Karpas-422 (cell line): ENCODE data around the gene PRSS2. TPM values are rescaled to one million over a fixed set of nuclear protein-coding genes. Genes with fewer than 3 reads are reported as not detected.
"Not testable (repeated sequence)": the region's sequence is repeated elsewhere in the genome, so short reads cannot be mapped to it uniquely, and the experiment has no call there.

Experiments used
- DNase-seq: peaks from one replicate; pipeline ENCODE4 v3.0.0-alpha.2; 2015
- H2AFZ ChIP-seq: fragments of 200-600 bp; sonication (generic); 2 replicates; pipeline ENCODE4 v1.6.1; 2014; ENCODE audit warnings: antibody characterized with exemption, low read length, mixed read lengths
- H3K27ac ChIP-seq: fragments of 200-600 bp; sonication (generic); 2 replicates; pipeline ENCODE4 v1.5.1; 2014; ENCODE audit warnings: mild to moderate bottlenecking, low read length, moderate library complexity
- H3K27me3 ChIP-seq: fragments of 200-600 bp; sonication (generic); 2 replicates; pipeline ENCODE4 v1.6.1; 2014; ENCODE audit warnings: low read length, mixed read lengths
- H3K36me3 ChIP-seq: fragments of 200-600 bp; sonication (generic); 2 replicates; pipeline ENCODE4 v1.6.1; 2014; ENCODE audit warnings: low read length, mixed read lengths; ENCODE audit not compliant: insufficient read depth
- H3K4me1 ChIP-seq: fragments of 200-600 bp; sonication (generic); 2 replicates; pipeline ENCODE4 v1.6.1; 2014; ENCODE audit warnings: mild to moderate bottlenecking, low read length, mixed read lengths
- H3K4me2 ChIP-seq: fragments of 200-600 bp; sonication (generic); 2 replicates; pipeline ENCODE4 v1.6.1; 2014; ENCODE audit warnings: low read length, low read depth, mild to moderate bottlenecking; ENCODE audit not compliant: poor library complexity, severe bottlenecking
- H3K4me3 ChIP-seq: fragments of 200-600 bp; sonication (generic); 2 replicates; pipeline ENCODE4 v1.5.1; 2014; ENCODE audit warnings: mild to moderate bottlenecking, antibody characterized with exemption, low read length, mixed read lengths
- H3K79me2 ChIP-seq: fragments of 200-600 bp; sonication (generic); 2 replicates; pipeline ENCODE4 v1.6.1; 2014; ENCODE audit warnings: mild to moderate bottlenecking, low read length, mixed read lengths
- H3K9ac ChIP-seq: fragments of 200-600 bp; sonication (generic); 2 replicates; pipeline ENCODE4 v1.6.0; 2014; ENCODE audit warnings: low read length
- H3K9me2 ChIP-seq: fragments of 200-600 bp; sonication (generic), shearing (Covaris generic); replicated peaks from 2 replicates; pipeline ENCODE4 v1.6.0; 2014; ENCODE audit warnings: mild to moderate bottlenecking, low read length, moderate library complexity; ENCODE audit not compliant: insufficient read depth
- H3K9me3 ChIP-seq: fragments of 300-700, 200-600 bp; sonication (generic); 2 replicates; pipeline ENCODE4 v1.6.1; 2014; ENCODE audit warnings: low read length, mixed read lengths
- H4K20me1 ChIP-seq: fragments of 200-600 bp; sonication (generic); 2 replicates; pipeline ENCODE4 v1.6.1; 2014; ENCODE audit warnings: mild to moderate bottlenecking, antibody characterized with exemption, low read length, low read depth; ENCODE audit not compliant: insufficient read depth
- total RNA-seq: library from RNA; depleted of rRNA; stranded (reverse); fragments of >200 nt; shearing (Covaris generic); gene quantifications from 2 replicates; pipeline ENCODE4 v1.2.3, GENCODE V29; 2014; ENCODE audit warnings: low replicate concordance

The PRSS2 gene
- total RNA-seq, 1 experiment from 2014 or later, result not detected

DNA sequence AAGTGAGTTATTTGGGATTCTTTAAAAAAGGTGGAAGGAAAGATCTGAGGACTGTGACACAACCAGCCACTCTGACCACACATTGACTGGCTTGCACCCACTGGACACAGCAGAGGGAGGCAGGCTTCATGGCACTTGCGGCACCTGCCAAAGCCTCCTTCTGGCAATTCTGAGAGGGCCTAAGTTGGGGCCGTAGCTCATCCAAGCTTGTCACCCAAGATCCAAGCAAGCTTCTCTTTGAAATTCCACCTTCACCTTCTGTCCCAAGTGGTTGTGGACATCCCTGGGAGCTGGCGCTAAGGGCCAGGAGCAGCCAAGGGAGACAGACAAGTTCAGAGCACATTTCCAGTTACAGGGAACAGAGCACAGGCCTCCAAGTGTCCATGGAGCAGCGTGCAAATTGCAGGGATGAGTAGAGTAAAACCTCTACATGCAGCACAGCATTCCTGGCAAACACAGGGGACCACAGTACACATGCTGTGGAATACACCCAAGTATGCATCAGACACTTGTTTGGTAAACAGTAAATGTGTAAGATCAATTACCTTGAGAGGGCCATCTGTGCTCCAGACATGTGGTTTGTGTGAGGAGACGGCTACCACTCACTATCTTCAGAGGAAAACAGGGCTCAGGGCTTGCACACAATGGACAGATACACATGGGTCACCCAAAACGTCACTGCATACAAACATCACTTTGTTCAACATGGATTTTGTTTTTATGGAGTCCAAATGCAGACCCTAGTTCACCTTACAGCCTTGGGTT is 4.8 kb downstream of the PRSS2 start:
- H4K20me1 ChIP-seq, H3K36me3 ChIP-seq, H2AFZ ChIP-seq, H3K9me2 ChIP-seq, H3K27me3 ChIP-seq, H3K9me3 ChIP-seq, H3K9ac ChIP-seq, H3K4me3 ChIP-seq, H3K27ac ChIP-seq, H3K79me2 ChIP-seq, H3K4me1 ChIP-seq, H3K4me2 ChIP-seq, DNase-seq: not testable (repeated sequence)

DNA sequence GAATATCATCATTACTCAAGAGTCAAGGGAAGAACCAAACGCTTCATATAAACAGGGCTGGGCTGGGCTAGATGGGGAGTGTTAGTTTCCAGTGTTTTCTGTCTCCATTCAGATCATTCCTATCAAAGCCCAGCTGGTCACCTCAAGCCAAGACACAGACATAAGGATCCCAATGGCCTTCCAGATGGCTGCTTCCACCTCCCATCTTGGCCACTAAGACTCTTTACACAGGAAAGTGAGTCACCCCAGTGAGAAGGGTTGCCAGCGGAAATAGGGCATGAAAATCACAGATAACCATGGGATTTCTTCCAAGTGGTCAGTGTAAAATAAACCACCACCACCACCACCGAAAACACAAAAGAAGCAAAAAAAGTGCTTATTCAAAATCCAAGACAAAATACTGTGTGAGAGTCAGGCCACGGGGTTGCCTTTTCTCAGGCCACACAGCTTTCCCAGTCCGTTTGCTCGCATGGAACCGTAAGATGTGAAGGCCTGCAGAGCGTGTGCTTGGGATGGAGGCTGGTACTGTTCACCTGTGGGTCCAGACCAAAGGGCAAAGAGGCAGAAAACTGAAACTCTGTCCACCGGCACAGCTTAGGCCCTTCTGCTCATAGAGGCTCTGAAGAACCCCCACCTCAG is 5.6 kb downstream of the PRSS2 start:
- Histone ChIP-seq H3K27me3 (no peaks in the 10 kb centered on the region), H3K4me3 (no peak overlapping the region), H3K9ac (no peak overlapping the region), H2AFZ (no peak overlapping the region), H3K79me2 (no peaks in the 10 kb centered on the region), H3K4me1 (no peaks in the 10 kb centered on the region), H3K36me3 (no peaks in the 10 kb centered on the region), H3K4me2 (no peak overlapping the region), H4K20me1 (no peaks in the 10 kb centered on the region), H3K9me3 (no peaks in the 10 kb centered on the region), H3K27ac (no peak overlapping the region), H3K9me2 (no peaks in the 10 kb centered on the region)
- no peak for DNase-seq

DNA sequence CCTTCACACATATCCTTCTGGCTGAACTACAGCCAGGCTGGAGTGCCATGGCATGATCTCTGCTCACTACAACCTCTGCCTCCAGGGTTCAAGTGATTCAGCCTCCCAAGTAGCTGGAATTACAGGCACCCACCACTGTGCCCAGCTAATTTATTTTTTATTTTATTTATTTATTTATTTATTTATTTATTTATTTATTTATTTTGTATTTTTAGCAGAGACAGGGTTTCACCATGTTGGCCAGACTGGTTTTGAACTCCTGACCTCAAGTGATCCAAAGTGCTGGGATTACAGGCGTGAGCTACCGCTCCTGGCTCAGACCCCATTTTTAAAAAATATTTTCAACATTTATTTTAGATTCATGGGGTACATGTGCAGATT is 6.1 kb downstream of the PRSS2 start:
- not testable (repeated sequence) for H3K27me3 ChIP-seq, H3K79me2 ChIP-seq, H3K36me3 ChIP-seq

DNA sequence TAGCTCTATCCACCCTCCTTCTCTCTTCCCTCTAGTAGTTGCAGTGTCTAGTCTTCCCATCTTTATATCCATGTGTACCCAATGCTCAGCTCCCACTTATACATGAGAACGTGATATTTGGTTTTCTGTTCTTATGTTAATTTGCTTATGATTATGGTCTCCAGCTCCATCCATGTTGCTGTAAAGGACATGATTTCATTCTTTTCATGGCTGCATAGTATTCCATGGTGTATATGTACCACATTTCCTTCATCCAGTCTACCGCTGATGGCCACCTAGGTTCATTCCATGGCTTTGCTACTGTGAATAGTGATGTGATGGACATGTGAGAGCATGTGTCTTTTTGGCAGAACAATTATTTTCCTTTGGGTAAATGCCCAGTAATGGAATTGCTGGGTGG is 6.5 kb downstream of the PRSS2 start:
- no peaks in the 10 kb centered on the region for H3K4me1 ChIP-seq
- no peaks in the 10 kb centered on the region for H3K36me3 ChIP-seq
- H3K79me2 ChIP-seq, result no peaks in the 10 kb centered on the region
- no peaks in the 10 kb centered on the region for H3K9me3 ChIP-seq
- no peaks in the 10 kb centered on the region for H4K20me1 ChIP-seq
- no peak overlapping the region for H3K27ac ChIP-seq
- H2AFZ ChIP-seq, result no peak overlapping the region
- DNase-seq, result no peak
- H3K27me3 ChIP-seq, result no peaks in the 10 kb centered on the region
- no peaks in the 10 kb centered on the region for H3K9me2 ChIP-seq
- no peak overlapping the region for H3K4me2 ChIP-seq
- no peak overlapping the region for H3K4me3 ChIP-seq
- H3K9ac ChIP-seq, result no peak overlapping the region

More for the DNA sequence above, 6.1 kb downstream of the PRSS2 start:
- H3K4me1 ChIP-seq, H3K27ac ChIP-seq, H3K9me3 ChIP-seq, H2AFZ ChIP-seq, H3K9ac ChIP-seq, H3K9me2 ChIP-seq, H4K20me1 ChIP-seq, DNase-seq, H3K4me2 ChIP-seq, H3K4me3 ChIP-seq: not testable (repeated sequence)

DNA sequence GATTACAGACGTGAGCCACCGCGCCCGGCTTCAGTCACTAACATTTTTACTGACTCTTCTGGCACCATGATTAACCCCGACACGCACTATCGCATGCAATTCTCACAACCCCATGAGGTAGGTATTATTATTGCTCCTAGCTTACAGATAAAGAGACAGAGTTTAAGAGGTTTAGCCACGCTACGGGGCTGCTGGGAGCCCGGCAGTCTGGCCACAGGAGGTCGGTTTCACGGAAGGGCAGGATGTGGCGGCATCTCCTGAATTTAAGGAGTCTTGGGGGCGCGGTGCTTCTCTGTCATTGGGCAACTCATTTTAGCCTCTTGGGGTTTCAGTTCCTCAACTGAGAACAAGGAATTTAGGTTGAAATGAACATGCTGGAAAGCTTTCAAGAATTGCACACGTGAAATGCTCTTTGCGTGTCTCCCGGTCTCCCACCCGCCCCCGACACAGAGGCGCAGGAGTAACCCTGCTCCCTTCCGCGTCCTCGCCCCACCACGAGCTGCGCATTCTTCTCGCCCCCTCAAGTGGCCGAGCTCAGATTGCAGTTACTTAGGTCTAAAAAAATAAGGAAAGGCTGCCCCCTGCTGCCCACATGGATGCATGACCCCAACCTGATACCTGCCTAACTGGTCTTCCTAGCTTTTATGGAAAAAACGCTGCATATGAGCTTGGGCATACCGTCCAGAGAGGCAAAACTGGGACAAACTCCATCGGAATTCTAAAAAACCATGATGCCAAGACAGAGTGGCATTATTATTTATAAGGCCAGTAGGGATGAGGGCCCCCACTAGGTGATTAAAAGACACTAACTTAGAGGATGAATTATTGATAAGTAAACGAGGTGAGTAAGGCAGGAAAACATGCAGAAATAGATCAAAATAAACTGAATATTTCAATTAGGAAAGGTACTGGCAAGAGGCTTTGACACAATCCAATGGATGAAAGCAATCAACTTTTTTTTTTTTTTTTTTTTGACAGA is 12.4 kb downstream of the PRSS2 start:
- Histone ChIP-seq H3K4me3 (no peak overlapping the region), H3K36me3 (no peaks in the 10 kb centered on the region), H4K20me1 (no peaks in the 10 kb centered on the region), H3K4me1 (peaks cover 4% of the 10 kb centered on the region; the same call in 1 of the 2 replicates), H3K9ac (no peak overlapping the region), H3K27ac (no peak overlapping the region), H3K4me2 (peak overlapping the region; percentile 27), H3K9me2 (no peaks in the 10 kb centered on the region), H3K27me3 (no peaks in the 10 kb centered on the region), H3K9me3 (no peaks in the 10 kb centered on the region), H3K79me2 (no peaks in the 10 kb centered on the region), H2AFZ (no peak overlapping the region)
- peak; percentile 95 for DNase-seq

DNA sequence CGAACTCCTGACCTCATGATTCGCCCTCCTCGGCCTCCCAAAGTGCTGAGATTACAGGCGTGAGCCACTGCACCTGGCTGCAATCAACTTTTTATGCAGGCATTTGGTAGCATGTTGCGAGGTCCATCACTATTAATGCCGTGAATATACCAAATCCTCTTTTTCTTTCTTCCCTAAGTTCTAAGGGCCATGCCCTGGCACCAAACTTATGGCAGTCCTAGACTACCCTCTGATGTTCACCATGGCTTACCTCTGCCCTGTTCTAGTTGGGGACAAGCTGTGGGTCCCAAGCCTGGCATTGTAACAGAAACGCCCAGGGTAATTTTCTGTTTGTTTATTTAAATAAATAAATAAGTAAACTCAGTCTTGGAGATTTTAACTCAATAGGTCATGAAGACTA is 13.3 kb downstream of the PRSS2 start:
- no peak overlapping the region for H3K4me3 ChIP-seq
- H2AFZ ChIP-seq, result no peak overlapping the region
- H3K27me3 ChIP-seq, result no peaks in the 10 kb centered on the region
- DNase-seq, result no peak
- H3K4me2 ChIP-seq, result no peak overlapping the region
- H4K20me1 ChIP-seq, result no peaks in the 10 kb centered on the region
- no peak overlapping the region for H3K9ac ChIP-seq
- no peaks in the 10 kb centered on the region for H3K79me2 ChIP-seq
- H3K9me2 ChIP-seq, result no peaks in the 10 kb centered on the region
- H3K4me1 ChIP-seq, result peaks cover 4% of the 10 kb centered on the region; the same call in 1 of the 2 replicates
- no peak overlapping the region for H3K27ac ChIP-seq
- no peaks in the 10 kb centered on the region for H3K36me3 ChIP-seq
- no peaks in the 10 kb centered on the region for H3K9me3 ChIP-seq

DNA sequence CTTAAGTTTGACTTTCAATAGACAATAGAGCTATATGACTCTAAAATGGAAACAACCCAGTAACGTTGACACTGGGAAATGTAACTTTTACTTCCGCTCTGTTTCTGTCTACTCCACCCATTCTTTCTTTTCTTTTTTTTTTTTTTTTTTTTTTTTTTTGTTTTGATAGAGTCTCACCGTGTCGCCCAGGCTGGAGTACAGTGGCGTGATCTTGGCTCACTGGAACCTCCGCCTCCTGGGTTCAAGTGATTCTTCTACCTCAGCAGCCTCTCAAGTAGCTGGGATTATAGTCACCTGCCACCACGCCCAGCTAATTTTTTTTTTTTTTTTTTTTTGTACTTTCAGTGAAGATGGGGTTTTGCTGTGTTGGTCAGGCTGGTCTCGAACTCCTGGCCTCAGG is 13.9 kb downstream of the PRSS2 start:
- H3K27ac ChIP-seq, result no peak overlapping the region
- no peak overlapping the region for H3K9ac ChIP-seq
- H3K36me3 ChIP-seq, result no peaks in the 10 kb centered on the region
- H3K4me2 ChIP-seq, result no peak overlapping the region
- no peaks in the 10 kb centered on the region for H4K20me1 ChIP-seq
- H2AFZ ChIP-seq, result no peak overlapping the region
- no peaks in the 10 kb centered on the region for H3K27me3 ChIP-seq
- no peaks in the 10 kb centered on the region for H3K9me3 ChIP-seq
- H3K9me2 ChIP-seq, result no peaks in the 10 kb centered on the region
- no peak overlapping the region for H3K4me3 ChIP-seq
- no peak for DNase-seq
- H3K79me2 ChIP-seq, result no peaks in the 10 kb centered on the region
- H3K4me1 ChIP-seq, result peaks cover 4% of the 10 kb centered on the region; the same call in 1 of the 2 replicates

DNA sequence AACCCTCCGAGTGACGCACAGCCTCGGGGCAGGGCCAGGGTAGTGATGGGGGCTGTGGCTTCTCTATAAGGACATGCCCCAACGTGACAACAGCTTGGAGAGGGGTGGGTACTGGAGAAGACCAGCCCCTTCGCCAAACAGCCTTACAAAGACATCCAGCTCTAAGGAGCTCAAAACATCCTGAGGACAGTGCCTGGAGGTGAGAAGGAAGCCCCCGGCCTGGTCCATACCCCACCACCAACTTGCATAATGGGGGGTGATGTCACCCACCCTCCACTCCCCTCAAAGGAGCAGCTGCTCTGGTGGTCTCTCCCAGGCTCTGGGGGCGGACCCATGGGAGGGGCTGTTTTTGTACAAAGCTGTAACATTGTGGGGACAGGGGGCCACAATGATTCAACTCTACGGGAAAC is 15.1 kb downstream of the PRSS2 start:
- no peaks in the 10 kb centered on the region for H4K20me1 ChIP-seq
- no peak overlapping the region for H3K4me2 ChIP-seq
- no peak for DNase-seq
- H2AFZ ChIP-seq, result no peak overlapping the region
- H3K27me3 ChIP-seq, result no peaks in the 10 kb centered on the region
- H3K9ac ChIP-seq, result no peak overlapping the region
- H3K4me1 ChIP-seq, result peaks cover 4% of the 10 kb centered on the region; the same call in 1 of the 2 replicates
- H3K4me3 ChIP-seq, result no peak overlapping the region
- no peaks in the 10 kb centered on the region for H3K9me2 ChIP-seq
- no peaks in the 10 kb centered on the region for H3K9me3 ChIP-seq
- no peak overlapping the region for H3K27ac ChIP-seq
- H3K79me2 ChIP-seq, result no peaks in the 10 kb centered on the region
- no peaks in the 10 kb centered on the region for H3K36me3 ChIP-seq
